NAMALWA (cell line): Measurements from ENCODE around the gene ZMPSTE24.
"Not testable (repeated sequence)": the region's sequence is repeated elsewhere in the genome, so short reads cannot be mapped to it uniquely, and the experiment has no call there.

Experiments used
- DNase-seq: peaks from one replicate; pipeline ENCODE4 v3.0.0-alpha.2; 2015; ENCODE audit warnings: low spot score

ZMPSTE24 gene

DNA sequence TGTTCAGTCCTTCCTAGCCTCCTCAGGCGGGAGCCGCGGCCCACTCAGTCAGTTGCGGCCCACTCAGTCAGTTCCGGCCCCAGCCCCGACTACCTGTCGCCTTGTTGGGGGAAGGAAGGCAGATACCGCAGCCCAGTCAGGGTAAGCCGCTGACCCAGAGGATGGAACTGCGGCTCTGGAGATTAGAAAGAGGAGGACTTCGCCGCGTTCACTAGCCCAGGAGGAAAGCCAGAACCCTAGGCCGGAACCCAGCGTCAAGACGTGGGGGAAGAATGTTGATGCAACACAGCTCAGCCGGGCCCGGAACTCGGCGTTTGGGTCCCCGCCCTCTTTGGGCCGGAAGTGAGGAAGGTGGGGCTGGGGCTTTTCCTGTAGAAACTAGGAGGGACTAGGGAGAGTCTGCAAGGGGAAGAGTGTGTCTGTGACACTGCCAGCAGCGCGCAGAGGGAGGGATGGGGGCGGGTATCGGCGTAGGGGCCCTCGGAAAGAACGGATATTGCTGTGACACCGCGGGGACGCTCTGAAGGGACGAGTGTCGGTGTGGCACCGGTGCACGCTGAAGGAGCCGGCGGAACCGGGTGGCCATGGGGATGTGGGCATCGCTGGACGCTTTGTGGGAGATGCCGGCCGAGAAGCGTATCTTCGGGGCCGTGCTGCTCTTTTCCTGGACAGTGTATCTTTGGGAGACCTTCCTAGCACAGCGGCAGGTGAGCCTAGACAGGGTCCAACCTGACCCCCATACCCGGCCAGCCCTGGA is at the start of gene ZMPSTE24:
ZMPSTE24 (plus strand) TSS at position 549 of the 757 bp plus-strand sequence; CDS start at position 585, 36 bp downstream.
- DNase-seq: peak; percentile 98

- no peak for DNase-seq
Measured at GRCh38 chr1:40210511-40211204, 47.4 kb upstream of the ZMPSTE24 start.

- no peak for DNase-seq
Measured at GRCh38 chr1:40218333-40218732, 39.7 kb upstream of the ZMPSTE24 start.

DNA sequence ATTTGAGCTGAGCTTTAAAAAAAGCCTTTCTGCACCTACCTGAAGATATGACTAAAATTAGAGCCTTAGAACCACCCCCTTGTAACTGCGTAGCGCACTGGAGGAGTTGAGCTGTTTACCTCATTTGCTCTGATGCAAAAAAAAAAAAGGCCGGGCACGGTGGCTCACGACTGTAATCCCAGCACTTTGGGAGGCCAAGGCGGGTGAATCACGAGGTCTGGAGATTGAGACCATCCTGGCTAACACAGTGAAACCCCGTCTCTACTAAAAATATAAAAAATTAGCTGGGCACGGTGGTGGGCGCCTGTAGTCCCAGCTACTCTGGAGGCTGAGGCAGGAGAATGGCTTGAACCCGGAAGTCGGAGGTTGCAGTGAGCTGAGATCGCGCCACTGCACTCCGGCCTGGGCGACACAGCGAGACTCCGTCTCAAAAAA is 36.5 kb upstream of the ZMPSTE24 start:
- DNase-seq: not testable (repeated sequence)

- DNase-seq: no peak
Measured at GRCh38 chr1:40221977-40222772, 35.9 kb upstream of the ZMPSTE24 start.

DNA sequence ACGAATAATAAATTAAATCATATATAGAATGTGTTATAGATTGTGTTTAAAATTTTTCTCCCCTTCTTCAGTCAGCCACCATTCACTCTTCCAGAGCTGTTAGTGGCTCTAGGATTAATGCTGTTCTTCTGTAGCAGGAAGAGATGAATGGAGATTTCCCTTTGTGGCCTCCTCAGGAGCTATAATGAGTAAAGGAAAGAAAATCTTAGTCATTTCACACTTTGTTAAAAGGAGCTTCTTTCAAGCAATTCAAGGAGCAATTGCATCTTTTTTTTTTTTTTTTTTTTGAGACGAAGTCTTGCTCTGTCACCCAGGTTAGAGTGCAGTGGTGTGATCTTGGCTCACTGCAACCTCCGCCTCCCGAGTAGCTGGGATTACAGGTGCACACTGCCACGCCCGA is 34.0 kb upstream of the ZMPSTE24 start:
- no peak for DNase-seq

DNA sequence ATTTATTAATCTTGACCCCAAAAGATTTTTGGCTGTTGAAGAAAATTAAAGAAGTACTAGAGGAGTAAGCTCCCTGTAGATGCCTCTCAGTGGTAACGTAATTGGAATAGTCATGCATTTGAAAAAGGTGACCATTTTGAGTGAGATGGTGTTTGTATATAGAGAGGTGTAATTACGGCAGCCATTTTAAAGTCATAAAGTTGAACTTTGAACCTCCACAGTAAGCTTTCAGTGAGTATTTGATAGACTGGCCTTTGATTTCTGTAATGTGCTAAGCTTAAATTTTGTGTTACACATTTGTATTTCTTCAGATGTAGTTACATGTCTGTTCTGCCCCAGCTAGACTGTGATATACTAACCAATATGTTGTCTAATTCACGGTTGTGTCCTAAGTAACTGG is 31.8 kb upstream of the ZMPSTE24 start:
- DNase-seq: no peak

DNA sequence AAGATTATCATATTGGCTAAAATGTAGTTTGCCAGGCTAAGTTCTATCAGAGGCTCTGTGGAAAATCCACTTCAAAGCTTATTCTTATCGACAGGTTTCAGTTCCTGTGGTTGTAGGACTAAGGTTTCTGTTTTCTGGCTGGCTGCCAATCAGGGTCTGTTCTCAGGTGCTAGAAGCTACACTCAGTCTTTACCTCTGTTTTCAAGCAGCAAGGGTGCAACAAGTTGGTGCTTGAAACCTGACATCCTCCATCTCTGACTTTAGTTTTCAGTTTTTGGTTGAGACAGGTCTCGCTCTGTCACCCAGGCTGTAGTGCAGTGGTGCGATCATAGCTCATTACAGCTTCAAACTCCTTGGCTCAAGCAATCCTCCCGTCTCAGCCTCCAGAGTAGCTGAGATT is 25.6 kb upstream of the ZMPSTE24 start:
- DNase-seq: peak; percentile 91

- DNase-seq: no peak
Measured at GRCh38 chr1:40239626-40240025, 18.4 kb upstream of the ZMPSTE24 start.

DNA sequence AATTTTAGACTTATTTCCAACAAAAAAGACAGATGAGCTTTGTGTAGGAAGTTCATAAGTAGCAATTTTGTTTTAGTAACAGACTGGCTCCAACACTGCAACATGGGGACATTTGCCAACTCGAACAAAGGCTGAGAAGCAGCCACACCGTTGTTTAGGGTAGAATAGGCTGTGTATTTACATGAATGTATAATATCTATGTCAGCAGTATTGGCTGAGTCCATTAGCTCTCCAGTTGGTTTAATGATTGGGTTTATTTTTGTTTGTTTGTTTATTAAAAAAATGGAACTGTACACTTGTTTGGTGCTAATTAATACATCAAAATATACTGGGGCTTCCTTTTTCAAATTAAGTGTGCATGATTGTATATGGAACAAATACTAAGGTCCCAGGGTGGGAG is 17.6 kb upstream of the ZMPSTE24 start:
- no peak for DNase-seq

DNA sequence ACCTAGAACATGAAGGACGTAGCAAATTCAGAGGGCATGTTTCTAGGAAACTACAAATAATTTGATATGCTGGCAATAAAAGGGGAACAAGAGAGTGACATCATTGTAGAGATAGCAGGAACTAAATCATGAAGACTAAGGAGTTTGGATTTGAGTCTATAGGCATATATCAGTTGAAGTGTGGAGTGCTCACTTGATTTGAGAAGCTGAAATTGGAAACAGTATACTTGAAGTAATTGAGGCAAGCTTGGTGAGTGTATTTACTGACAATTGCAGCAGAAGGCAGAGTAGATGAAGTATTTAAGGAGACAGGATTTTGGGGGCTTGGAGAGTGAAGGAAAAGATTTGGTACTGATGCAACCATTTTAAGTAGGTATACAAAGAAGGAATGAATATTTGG is 16.7 kb upstream of the ZMPSTE24 start:
- no peak for DNase-seq

DNA sequence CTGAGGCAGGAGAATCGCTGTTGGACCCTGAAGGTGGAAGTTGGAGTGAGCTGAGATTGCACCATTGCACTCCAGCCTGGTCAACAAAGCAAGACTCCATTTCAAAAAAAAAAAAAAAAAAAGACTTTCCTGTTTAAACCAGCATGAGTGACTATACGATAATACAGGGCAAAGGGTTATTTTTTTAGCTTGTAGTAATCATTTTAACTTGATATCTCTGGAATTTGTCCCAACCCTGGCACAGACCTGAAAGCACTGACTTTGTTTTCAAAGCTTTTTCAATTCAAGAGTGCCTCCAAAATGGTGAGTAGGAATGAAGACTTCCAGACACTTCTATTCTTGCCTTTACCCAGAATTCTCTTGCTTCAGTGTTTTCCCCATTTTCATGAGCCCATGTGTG is 14.7 kb upstream of the ZMPSTE24 start:
- no peak for DNase-seq

- DNase-seq: no peak
Measured at GRCh38 chr1:40244138-40244744, 13.8 kb upstream of the ZMPSTE24 start.

DNA sequence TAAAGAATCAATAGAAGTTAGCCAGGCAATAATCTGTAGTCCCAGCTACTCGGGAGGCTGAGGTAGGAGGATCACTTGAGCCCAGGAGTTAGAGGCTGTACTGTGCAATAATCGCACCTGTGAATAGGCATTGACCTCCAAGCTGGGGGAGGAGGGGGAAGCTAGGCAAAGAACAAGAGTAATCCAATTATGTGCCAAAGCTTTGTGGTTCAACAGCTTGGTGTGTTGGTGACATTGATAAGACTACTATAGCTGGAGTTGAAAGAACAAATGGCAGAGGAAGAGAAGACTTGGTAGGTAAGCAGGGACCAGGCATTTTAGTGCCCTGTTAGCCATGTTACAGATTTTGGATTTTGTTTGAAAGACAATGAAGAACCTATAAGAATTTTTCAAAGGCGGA is 12.3 kb upstream of the ZMPSTE24 start:
- DNase-seq: no peak

DNA sequence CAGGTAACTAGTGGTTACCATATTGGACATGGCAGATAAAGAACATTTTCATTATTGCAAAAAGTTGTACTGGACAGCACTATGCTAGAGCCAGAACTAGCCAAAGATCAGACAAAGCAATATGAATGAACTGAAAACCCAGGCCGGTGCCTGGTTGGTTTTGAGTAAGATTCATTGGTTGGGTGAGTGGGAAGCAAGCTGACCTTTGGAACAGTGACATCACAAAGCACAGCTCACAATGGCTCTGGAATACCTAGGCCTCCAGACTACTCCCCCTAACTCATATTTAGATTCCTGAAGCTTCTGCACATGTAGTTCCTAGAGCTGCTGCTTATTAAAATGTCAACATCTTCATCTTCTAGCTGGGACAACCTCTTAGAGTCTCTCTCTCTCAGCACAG is 10.4 kb upstream of the ZMPSTE24 start, which contains the start of gene TMCO2:
TMCO2 (plus strand) TSS at position 283 of the 400 bp plus-strand sequence; CDS start at position 340, 57 bp downstream.
- DNase-seq: no peak

DNA sequence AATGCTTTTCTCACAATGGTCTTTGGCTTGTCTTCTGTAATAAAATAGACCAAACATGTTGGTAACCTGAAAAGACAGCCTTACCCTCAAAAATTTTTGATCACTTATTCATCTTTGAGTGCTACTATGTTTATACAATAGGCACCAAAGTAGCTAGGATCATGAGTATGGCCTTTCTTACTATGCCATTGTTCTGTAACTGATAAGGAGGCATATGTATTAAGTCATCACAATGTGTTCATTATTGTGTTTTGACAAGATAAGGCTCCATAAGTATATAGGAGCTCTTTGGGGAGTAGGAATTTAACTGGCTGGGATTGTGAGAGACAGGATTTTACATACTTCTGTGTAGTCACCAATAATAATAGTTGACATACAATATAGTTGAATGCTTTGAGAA is 9.6 kb upstream of the ZMPSTE24 start:
- DNase-seq: no peak

DNA sequence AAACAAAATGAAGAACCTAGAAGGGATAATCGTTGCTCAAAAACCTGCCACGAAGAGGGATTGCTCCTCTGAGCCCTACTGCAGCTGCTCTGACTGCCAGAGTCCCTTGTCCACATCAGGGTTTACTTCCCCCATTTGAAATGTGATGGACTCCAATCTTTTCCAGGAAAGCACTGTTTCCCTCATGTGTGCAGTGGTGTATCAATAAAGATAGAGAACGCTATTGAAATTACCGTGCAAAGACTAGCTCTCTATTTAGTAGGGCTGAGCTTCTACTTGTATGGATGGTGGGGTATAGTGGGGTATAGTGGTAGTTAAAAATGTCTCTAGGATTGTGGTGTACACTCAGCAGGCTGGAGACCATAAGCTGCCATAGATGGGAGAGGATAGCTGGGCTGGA is 6.6 kb upstream of the ZMPSTE24 start:
- no peak for DNase-seq

- DNase-seq: no peak
Measured at GRCh38 chr1:40252601-40253000, 5.4 kb upstream of the ZMPSTE24 start.

DNA sequence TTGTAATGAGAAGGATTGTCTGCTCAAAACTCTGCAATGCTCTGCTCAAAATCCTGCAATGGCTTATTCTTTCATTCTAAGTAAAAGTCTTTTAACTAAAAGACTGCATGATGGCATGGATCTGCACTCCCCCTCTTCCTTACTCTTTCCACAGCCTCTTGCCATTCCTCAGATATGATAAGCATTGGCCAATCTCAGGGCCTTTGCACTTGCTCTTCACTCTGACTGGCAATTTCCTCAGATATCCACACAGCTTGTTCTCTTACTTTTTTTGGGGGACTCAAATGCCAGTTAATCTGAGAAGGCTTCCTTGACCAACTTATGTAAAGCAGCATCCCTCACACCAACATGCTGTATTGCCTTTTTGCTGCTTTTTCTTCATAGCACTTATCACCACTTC is 2.8 kb upstream of the ZMPSTE24 start:
- no peak for DNase-seq

- DNase-seq: peak; percentile 15
Measured at GRCh38 chr1:40256401-40257084, 1.5 kb upstream of the ZMPSTE24 start.

DNA sequence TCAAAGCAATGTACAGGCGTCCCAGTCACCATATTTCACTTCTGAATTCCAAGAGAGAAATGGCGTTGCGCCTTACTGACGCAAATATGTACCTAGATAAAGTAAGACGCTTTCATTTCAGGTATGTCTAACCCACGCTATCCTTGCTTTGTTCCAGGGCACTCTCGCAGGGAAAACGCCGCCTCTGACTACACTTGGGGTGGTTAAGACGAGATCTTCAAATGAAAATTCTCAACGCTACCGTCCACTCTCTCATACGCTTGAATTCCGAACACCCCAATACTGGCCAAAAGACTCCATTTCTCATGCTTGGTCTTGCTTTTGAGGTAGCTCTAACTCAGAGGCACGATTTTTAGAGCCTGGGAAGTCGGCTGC is 736 bp upstream of the ZMPSTE24 start:
- DNase-seq: no peak

- no peak for DNase-seq
Measured at GRCh38 chr1:40258445-40258769, 371 bp downstream of the ZMPSTE24 start.
